ENCODE results near the gene FRK. TPM values are rescaled to one million over a fixed set of nuclear protein-coding genes. Genes with fewer than 3 reads are reported as not detected.
A peak's percentile ranks its signal among the peaks of the same experiment; 100 is the strongest.

Gene FRK
- total and polyA plus RNA-seq, 2 donors from 2014 or later, result 5.9 to 25.0 TPM

GRCh38 chr6:116010386-116010785, 50.3 kb downstream of the FRK start:
- intact Hi-C loops (cut with DNase I), result loop anchor here (10.0 kb wide), 1 partner anchor 84 kb away; no protein-coding TSS in a partner anchor
- Histone ChIP-seq H3K36me3 (ENCODE audit: control insufficient read depth in 2 of 3, insufficient read depth in 3 of 3, low read length in 3 of 3) (no peaks in the 10 kb centered on the region), H3K27ac (ENCODE audit: low read depth in 2 of 2, low read length in 2 of 2) (no peak overlapping the region), H3K27me3 (ENCODE audit: control insufficient read depth, insufficient read depth, low read length) (no peaks in the 10 kb centered on the region), H3K4me1 (ENCODE audit: control insufficient read depth in 2 of 3, insufficient read depth in 2 of 3, low read depth in 1 of 3, low read length in 3 of 3) (peaks cover 0 to 23% (median 6%) of the 10 kb centered on the region in 3 donors), H3K4me3 (ENCODE audit: low read length in 3 of 3) (no peak overlapping the region), H3K9ac (ENCODE audit: low read length in 3 of 3) (no peak overlapping the region), H3K9me3 (ENCODE audit: control insufficient read depth in 2 of 3, insufficient read depth in 1 of 3, low read length in 3 of 3) (no peaks in the 10 kb centered on the region)
- no peak for FAIRE-seq
- no peak for DNase-seq
- no peak for TF ChIP-seq CTCF (IDR thresholded peaks at IDR 0.05; ENCODE audit: borderline replicate concordance, extremely low read depth, insufficient read depth)

- peak in 3 of 5 donors; percentile 17 to 61 (median 54) for DNase-seq
- intact Hi-C loops (cut with DNase I), result no loop called here
- peak; percentile 61 for FAIRE-seq
- H3K36me3 ChIP-seq (ENCODE audit: control insufficient read depth in 2 of 3, insufficient read depth in 3 of 3, low read length in 3 of 3), result no peaks in the 10 kb centered on the region
- H3K9me3 ChIP-seq (ENCODE audit: control insufficient read depth in 2 of 3, insufficient read depth in 1 of 3, low read length in 3 of 3), result no peaks in the 10 kb centered on the region
- peak overlapping the region in 1 of 3 donors; percentile 14 for H3K4me3 ChIP-seq (ENCODE audit: low read length in 3 of 3)
- no peaks in the 10 kb centered on the region for H3K27me3 ChIP-seq (ENCODE audit: control insufficient read depth, insufficient read depth, low read length)
- no peak for TF ChIP-seq CTCF (IDR thresholded peaks at IDR 0.05; ENCODE audit: borderline replicate concordance, extremely low read depth, insufficient read depth)
- peak overlapping the region in 1 of 2 donors; percentile 35 for H3K27ac ChIP-seq (ENCODE audit: low read depth in 2 of 2, low read length in 2 of 2)
- H3K4me1 ChIP-seq (ENCODE audit: control insufficient read depth in 2 of 3, insufficient read depth in 2 of 3, low read depth in 1 of 3, low read length in 3 of 3), result peaks cover 0 to 18% (median 6%) of the 10 kb centered on the region in 3 donors
- no peak overlapping the region for H3K9ac ChIP-seq (ENCODE audit: low read length in 3 of 3)
Measured at GRCh38 chr6:116008470-116009243, 52.0 kb downstream of the FRK start.

GRCh38 chr6:116004841-116005815, 55.6 kb downstream of the FRK start:
- H3K9ac ChIP-seq (ENCODE audit: low read length in 3 of 3), result no peak overlapping the region
- intact Hi-C loops (cut with DNase I), result no loop called here
- peaks cover 0 to 6% (median 0%) of the 10 kb centered on the region in 3 donors for H3K4me1 ChIP-seq (ENCODE audit: control insufficient read depth in 2 of 3, insufficient read depth in 2 of 3, low read depth in 1 of 3, low read length in 3 of 3)
- TF ChIP-seq CTCF (IDR thresholded peaks at IDR 0.05; ENCODE audit: borderline replicate concordance, extremely low read depth, insufficient read depth), result no peak
- no peaks in the 10 kb centered on the region for H3K9me3 ChIP-seq (ENCODE audit: control insufficient read depth in 2 of 3, insufficient read depth in 1 of 3, low read length in 3 of 3)
- no peaks in the 10 kb centered on the region for H3K27me3 ChIP-seq (ENCODE audit: control insufficient read depth, insufficient read depth, low read length)
- DNase-seq, result no peak
- FAIRE-seq, result no peak
- H3K36me3 ChIP-seq (ENCODE audit: control insufficient read depth in 2 of 3, insufficient read depth in 3 of 3, low read length in 3 of 3), result no peaks in the 10 kb centered on the region
- no peak overlapping the region for H3K27ac ChIP-seq (ENCODE audit: low read depth in 2 of 2, low read length in 2 of 2)
- no peak overlapping the region for H3K4me3 ChIP-seq (ENCODE audit: low read length in 3 of 3)

Data from kidney (tissue), 14 donors.